Cardiac fibroblast (primary cell): ENCODE results near the gene SHLD2.
"Not testable (repeated sequence)": the region's sequence is repeated elsewhere in the genome, so short reads cannot be mapped to it uniquely, and the experiment has no call there.

Experiments used
- DNase-seq, 2 donors: peaks; one replicate each; pipeline versions ENCODE4 v3.0.0 to v3.0.0-alpha.2; 2010; ENCODE audit warnings: low read depth in 2 of 2
- H3K4me3 ChIP-seq, 2 donors: replicated peaks in 1 of 2; 1 replicate in 1 of 2; 2 replicates in 1 of 2; pipeline ENCODE4 v1.5.1; 2011; ENCODE audit warnings: low read depth in 2 of 2, low read length in 2 of 2, mild to moderate bottlenecking in 2 of 2, moderate library complexity in 1 of 2

The SHLD2 gene

GRCh38 chr10:87222789-87223188 is 127.8 kb downstream of the SHLD2 start:
- not testable (repeated sequence) for H3K4me3 ChIP-seq, DNase-seq

DNA sequence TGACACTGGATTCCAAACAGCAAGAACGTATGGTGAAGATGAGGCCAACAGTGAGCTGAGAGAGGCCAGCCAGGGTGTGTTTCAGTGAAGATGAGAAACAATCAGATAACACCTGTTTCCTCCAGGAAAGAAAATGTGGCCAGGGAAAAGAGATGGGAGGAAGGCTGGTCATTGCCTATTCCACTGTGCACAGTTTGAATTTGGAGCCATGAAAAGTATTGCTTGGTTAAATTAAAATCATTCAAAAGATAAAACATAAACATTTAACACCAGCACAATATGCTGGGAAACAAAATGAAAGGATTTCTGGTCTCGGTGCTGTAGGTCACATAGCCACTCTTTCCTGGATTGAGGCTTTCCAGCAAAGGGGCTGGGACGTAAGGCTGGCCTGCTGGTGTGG is 130.1 kb downstream of the SHLD2 start, which contains the start of gene NUTM2A:
Gene NUTM2A, plus strand, starts transcription at position 301 of the 400 bp plus-strand sequence. CDS start 383 bp downstream, outside the sequence.
- not testable (repeated sequence) for H3K4me3 ChIP-seq, DNase-seq

DNA sequence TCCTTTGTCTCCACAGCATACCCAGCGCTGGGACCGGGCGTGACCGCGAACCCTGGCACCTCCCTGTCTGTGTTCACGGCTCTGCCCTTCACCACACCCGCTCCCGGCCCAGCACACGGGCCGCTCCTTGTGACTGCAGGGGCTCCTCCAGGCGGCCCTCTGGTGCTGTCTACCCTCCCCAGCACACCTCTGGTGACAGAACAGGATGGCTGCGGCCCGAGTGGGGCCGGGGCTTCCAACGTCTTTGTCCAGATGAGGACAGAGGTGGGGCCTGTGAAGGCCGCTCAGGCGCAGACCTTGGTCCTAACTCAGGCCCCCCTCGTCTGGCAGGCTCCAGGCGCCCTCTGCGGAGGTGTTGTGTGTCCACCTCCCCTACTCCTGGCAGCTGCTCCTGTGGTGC is 133.2 kb downstream of the SHLD2 start:
- H3K4me3 ChIP-seq, DNase-seq: not testable (repeated sequence)

- not testable (repeated sequence) for DNase-seq, H3K4me3 ChIP-seq
These were observed 134.2 kb downstream of the SHLD2 start for GRCh38 chr10:87229211-87229610.

DNA sequence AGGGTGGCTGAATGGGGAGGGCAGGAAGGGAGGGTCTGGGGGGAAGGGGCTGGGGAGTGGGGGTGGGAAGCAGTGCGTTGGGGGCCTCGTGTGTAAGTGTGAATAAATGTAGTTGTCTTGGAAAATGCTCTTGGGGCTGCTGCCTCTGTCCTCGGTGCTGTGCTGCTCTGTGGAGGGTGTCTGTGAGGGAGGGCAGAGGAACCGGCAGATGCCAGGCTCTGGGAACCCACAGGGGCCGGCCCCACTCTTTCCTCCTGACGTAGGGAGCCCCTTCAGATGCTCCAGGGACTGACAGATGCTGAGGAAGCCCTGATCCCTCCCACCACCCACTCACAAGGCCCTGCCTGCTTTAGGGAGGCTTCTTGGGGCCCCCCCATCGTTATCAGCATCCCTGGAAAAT is 139.8 kb downstream of the SHLD2 start:
- not testable (repeated sequence) for DNase-seq, H3K4me3 ChIP-seq

GRCh38 chr10:87237244-87237643 is 142.2 kb downstream of the SHLD2 start:
- not testable (repeated sequence) for H3K4me3 ChIP-seq, DNase-seq

- H3K4me3 ChIP-seq, DNase-seq: not testable (repeated sequence)
These were observed 144.4 kb downstream of the SHLD2 start for GRCh38 chr10:87239346-87239808.
